Neural cell (in vitro differentiated cells): ENCODE measurements around the gene RMDN2. TPM values are rescaled to one million over a fixed set of nuclear protein-coding genes. Genes with fewer than 3 reads are reported as not detected.

Experiments used
- H2AFZ ChIP-seq: fragments of 200-600, 300-800 bp; sonication (generic), shearing (Covaris generic); 2 replicates; pipeline ENCODE4 v1.6.0; 2014; ENCODE audit warnings: low read depth, mild to moderate bottlenecking, antibody characterized with exemption, low read length, moderate library complexity
- H3F3A ChIP-seq: fragments of 200-600 bp; shearing (Covaris generic); 2 replicates; pipeline ENCODE4 v1.6.1; 2016; ENCODE audit warnings: mild to moderate bottlenecking, moderate library complexity, mixed read lengths, antibody characterized with exemption, low read length; ENCODE audit not compliant: insufficient read depth, poor library complexity, severe bottlenecking
- H3K27ac ChIP-seq: fragments of 200-600, 300-800 bp; sonication (generic), shearing (Covaris generic); 2 replicates; pipeline ENCODE4 v1.5.1; 2014; ENCODE audit warnings: mild to moderate bottlenecking, low read length, moderate library complexity
- H3K27me3 ChIP-seq: fragments of 300-800, 200-600 bp; sonication (generic), shearing (Covaris generic); 2 replicates; pipeline ENCODE4 v1.6.0; 2014; ENCODE audit warnings: mild to moderate bottlenecking, low read depth, low read length, moderate library complexity; ENCODE audit not compliant: insufficient read depth
- H3K36me3 ChIP-seq: fragments of 300-800, 200-600 bp; sonication (generic), shearing (Covaris generic); 2 replicates; pipeline ENCODE4 v1.5.1; 2014; ENCODE audit warnings: mild to moderate bottlenecking, antibody characterized with exemption, low read length, moderate library complexity; ENCODE audit not compliant: insufficient read depth
- H3K4me2 ChIP-seq: fragments of 300-800, 200-600 bp; sonication (generic), shearing (Covaris generic); 2 replicates; pipeline ENCODE4 v1.6.0; 2014; ENCODE audit warnings: mild to moderate bottlenecking, low read length
- H3K4me3 ChIP-seq: fragments of 300-800, 200-600 bp; sonication (generic), shearing (Covaris generic); 2 replicates; pipeline ENCODE4 v1.5.1; 2014; ENCODE audit warnings: mild to moderate bottlenecking, low read length, moderate library complexity
- H3K79me2 ChIP-seq: fragments of 200-600 bp; shearing (Covaris generic); replicated peaks from 2 replicates; pipeline ENCODE4 v1.6.0; 2014; ENCODE audit warnings: mild to moderate bottlenecking, low read length, moderate library complexity; ENCODE audit not compliant: insufficient read depth
- H3K9ac ChIP-seq: fragments of 300-800, 200-600 bp; sonication (generic), shearing (Covaris generic); 2 replicates; pipeline ENCODE4 v1.6.1; 2016; ENCODE audit warnings: mild to moderate bottlenecking, low read length, mixed read lengths
- H3K9me2 ChIP-seq: fragments of 200-600 bp; shearing (Covaris generic); 2 replicates; pipeline ENCODE4 v1.6.1; 2016; ENCODE audit warnings: mild to moderate bottlenecking, low read length, mixed read lengths; ENCODE audit not compliant: insufficient read depth
- H3K9me3 ChIP-seq: fragments of 200-600, 300-800 bp; sonication (generic), shearing (Covaris generic); 2 replicates; pipeline ENCODE4 v1.6.1; 2016; ENCODE audit warnings: mild to moderate bottlenecking, mixed run types, low read length, moderate library complexity, mixed read lengths
- H4K20me1 ChIP-seq: fragments of 200-600 bp; shearing (Covaris generic); 2 replicates; pipeline ENCODE4 v1.6.1; 2016; ENCODE audit warnings: mild to moderate bottlenecking, mixed run types; ENCODE audit not compliant: insufficient read depth
- EP300 ChIP-seq: fragments of 450-650 bp; conservative IDR thresholded peaks from 2 replicates; pipeline ENCODE4 v1.6.1; 2014; ENCODE audit warnings: antibody characterized with exemption, mild to moderate bottlenecking, moderate library complexity; ENCODE audit not compliant: poor library complexity, severe bottlenecking
- EZH2 ChIP-seq: fragments of 200-600, 300-800 bp; shearing (Covaris generic), sonication (generic); IDR thresholded peaks from 2 replicates; pipeline ENCODE4 v1.6.1; 2014; ENCODE audit warnings: antibody characterized with exemption, low read length, borderline replicate concordance, mild to moderate bottlenecking; ENCODE audit not compliant: insufficient read depth, poor library complexity, severe bottlenecking
- MXI1 ChIP-seq: fragments of 450-650 bp; conservative IDR thresholded peaks from 2 replicates; pipeline ENCODE4 v1.6.1; 2014; ENCODE audit warnings: antibody characterized with exemption, mild to moderate bottlenecking; ENCODE audit not compliant: poor library complexity, severe bottlenecking
- POLR2AphosphoS5 ChIP-seq: IDR thresholded peaks from 2 replicates; pipeline ENCODE4 v1.6.1; 2012
- RAD21 ChIP-seq: fragments of 450-650 bp; conservative IDR thresholded peaks from 2 replicates; pipeline ENCODE4 v1.6.1; 2014; ENCODE audit warnings: antibody characterized with exemption, mild to moderate bottlenecking, moderate library complexity
- SMC3 ChIP-seq: fragments of 450-650 bp; conservative IDR thresholded peaks from 2 replicates; pipeline ENCODE4 v1.6.1; 2014; ENCODE audit warnings: antibody characterized with exemption, mild to moderate bottlenecking, moderate library complexity; ENCODE audit not compliant: poor library complexity
- TAF1 ChIP-seq: IDR thresholded peaks from 2 replicates; pipeline ENCODE4 v1.6.1; 2012; ENCODE audit warnings: low read depth
- polyA plus RNA-seq: library from polyadenylated mRNA; depleted of rRNA; stranded (reverse); fragments of >200 nt; gene quantifications from 2 replicates; pipeline ENCODE4 v1.2.3, GENCODE V29; 2014
- TF ChIP-seq, protein P1 (sequence below): IDR thresholded peaks from 2 replicates; pipeline ENCODE4 v1.6.1; 2012; ENCODE audit warnings: borderline replicate concordance
- TF ChIP-seq, protein P2 (sequence below): fragments of 450-650 bp; IDR thresholded peaks from 2 replicates; pipeline ENCODE4 v1.5.1; 2014; ENCODE audit warnings: antibody characterized with exemption, mild to moderate bottlenecking, moderate library complexity; ENCODE audit not compliant: poor library complexity, severe bottlenecking

The RMDN2 gene
- polyA plus RNA-seq, 1 donor from 2014 or later = 5.5 TPM

DNA sequence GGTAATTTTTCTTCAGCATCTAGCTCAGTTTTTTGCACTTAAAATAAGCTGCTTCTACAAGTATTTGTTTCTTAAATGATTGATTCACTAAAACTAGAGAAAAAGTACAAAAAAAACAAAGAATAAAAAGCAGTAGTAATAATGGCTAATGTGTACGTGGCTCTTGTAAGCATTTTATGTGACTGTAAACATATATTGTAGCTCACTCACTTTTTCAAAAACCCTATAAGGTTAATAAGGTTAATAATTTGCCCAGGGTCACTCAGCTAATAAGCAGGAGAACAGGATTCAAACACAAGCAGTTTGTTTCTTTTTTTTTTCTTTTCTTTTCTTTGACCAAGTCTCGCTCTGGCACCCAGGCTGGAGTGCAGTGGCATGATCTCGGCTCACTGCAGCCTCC lies 67.5 kb downstream of the RMDN2 start:
- Histone ChIP-seq H2AFZ (no peak overlapping the region), H3K27me3 (no peaks in the 10 kb centered on the region), H4K20me1 (no peaks in the 10 kb centered on the region), H3K9me2 (no peaks in the 10 kb centered on the region), H3F3A (no peaks in the 10 kb centered on the region), H3K9me3 (no peaks in the 10 kb centered on the region), H3K9ac (no peak overlapping the region), H3K36me3 (no peaks in the 10 kb centered on the region), H3K4me3 (no peak overlapping the region), H3K4me2 (no peak overlapping the region), H3K27ac (no peak overlapping the region), H3K79me2 (no peaks in the 10 kb centered on the region)
- no peak for TF ChIP-seq MXI1
- TF ChIP-seq EP300 = no peak
- no peak for TF ChIP-seq EZH2
- TF ChIP-seq POLR2AphosphoS5 = no peak
- TF ChIP-seq, protein P1, sequence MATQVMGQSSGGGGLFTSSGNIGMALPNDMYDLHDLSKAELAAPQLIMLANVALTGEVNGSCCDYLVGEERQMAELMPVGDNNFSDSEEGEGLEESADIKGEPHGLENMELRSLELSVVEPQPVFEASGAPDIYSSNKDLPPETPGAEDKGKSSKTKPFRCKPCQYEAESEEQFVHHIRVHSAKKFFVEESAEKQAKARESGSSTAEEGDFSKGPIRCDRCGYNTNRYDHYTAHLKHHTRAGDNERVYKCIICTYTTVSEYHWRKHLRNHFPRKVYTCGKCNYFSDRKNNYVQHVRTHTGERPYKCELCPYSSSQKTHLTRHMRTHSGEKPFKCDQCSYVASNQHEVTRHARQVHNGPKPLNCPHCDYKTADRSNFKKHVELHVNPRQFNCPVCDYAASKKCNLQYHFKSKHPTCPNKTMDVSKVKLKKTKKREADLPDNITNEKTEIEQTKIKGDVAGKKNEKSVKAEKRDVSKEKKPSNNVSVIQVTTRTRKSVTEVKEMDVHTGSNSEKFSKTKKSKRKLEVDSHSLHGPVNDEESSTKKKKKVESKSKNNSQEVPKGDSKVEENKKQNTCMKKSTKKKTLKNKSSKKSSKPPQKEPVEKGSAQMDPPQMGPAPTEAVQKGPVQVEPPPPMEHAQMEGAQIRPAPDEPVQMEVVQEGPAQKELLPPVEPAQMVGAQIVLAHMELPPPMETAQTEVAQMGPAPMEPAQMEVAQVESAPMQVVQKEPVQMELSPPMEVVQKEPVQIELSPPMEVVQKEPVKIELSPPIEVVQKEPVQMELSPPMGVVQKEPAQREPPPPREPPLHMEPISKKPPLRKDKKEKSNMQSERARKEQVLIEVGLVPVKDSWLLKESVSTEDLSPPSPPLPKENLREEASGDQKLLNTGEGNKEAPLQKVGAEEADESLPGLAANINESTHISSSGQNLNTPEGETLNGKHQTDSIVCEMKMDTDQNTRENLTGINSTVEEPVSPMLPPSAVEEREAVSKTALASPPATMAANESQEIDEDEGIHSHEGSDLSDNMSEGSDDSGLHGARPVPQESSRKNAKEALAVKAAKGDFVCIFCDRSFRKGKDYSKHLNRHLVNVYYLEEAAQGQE = no peak
- TF ChIP-seq SMC3 = no peak
- no peak for TF ChIP-seq TAF1
- TF ChIP-seq, protein P2, sequence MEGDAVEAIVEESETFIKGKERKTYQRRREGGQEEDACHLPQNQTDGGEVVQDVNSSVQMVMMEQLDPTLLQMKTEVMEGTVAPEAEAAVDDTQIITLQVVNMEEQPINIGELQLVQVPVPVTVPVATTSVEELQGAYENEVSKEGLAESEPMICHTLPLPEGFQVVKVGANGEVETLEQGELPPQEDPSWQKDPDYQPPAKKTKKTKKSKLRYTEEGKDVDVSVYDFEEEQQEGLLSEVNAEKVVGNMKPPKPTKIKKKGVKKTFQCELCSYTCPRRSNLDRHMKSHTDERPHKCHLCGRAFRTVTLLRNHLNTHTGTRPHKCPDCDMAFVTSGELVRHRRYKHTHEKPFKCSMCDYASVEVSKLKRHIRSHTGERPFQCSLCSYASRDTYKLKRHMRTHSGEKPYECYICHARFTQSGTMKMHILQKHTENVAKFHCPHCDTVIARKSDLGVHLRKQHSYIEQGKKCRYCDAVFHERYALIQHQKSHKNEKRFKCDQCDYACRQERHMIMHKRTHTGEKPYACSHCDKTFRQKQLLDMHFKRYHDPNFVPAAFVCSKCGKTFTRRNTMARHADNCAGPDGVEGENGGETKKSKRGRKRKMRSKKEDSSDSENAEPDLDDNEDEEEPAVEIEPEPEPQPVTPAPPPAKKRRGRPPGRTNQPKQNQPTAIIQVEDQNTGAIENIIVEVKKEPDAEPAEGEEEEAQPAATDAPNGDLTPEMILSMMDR = no peak
- no peak for TF ChIP-seq RAD21

DNA sequence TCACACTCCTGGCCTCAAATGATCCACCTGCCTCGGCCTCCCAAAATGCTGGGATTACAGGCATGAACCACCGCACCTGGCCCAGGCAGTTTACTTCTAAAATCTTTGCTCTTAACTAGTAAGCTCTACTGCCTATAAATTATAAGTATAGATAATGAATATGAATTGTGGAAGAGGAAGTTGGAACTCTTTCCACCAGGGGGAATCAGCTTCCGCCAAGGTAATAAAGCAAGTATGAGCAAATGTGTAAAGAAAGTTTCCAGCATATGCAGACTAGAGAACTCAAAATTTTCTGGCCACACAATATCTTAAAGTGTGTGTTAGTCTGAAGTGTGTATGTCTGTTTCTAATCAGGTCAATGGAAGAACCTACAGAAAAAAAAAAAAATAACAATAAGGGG lies 68.1 kb downstream of the RMDN2 start:
- no peaks in the 10 kb centered on the region for H3K9me3 ChIP-seq

More for the DNA sequence above, 68.1 kb downstream of the RMDN2 start:
- Histone ChIP-seq H3K27ac (no peak overlapping the region), H3K27me3 (no peaks in the 10 kb centered on the region), H4K20me1 (no peaks in the 10 kb centered on the region), H3K79me2 (no peaks in the 10 kb centered on the region), H3K9me2 (no peaks in the 10 kb centered on the region), H3K4me2 (no peak overlapping the region), H2AFZ (no peak overlapping the region), H3K9ac (no peak overlapping the region), H3K36me3 (no peaks in the 10 kb centered on the region), H3F3A (no peaks in the 10 kb centered on the region), H3K4me3 (no peak overlapping the region)
- TF ChIP-seq SMC3 = no peak
- TF ChIP-seq RAD21 = no peak
- TF ChIP-seq, protein P2 = no peak
